A549 (cell line): Measurements from ENCODE around the gene ST6GALNAC2. TPM values are rescaled to one million over a fixed set of nuclear protein-coding genes. Genes with fewer than 3 reads are reported as not detected.

Experiments
- ATAC-seq, 2 experiments: fragments of 200-7000 bp in 1 of 2; fragments of >200 bp in 1 of 2; cut with Nextera tagmentation in 1 of 2; cut with Tn5 transposase in 1 of 2; 3 replicates each; pipeline versions ENCODE4 v1.8.0 to v1.9.1; 2018 to 2020; ENCODE audit warnings: mild to moderate bottlenecking in 1 of 2, moderate library complexity in 1 of 2
- CTCF ChIA-PET: fragments of 300-600 bp; sonication (Branson Sonifier 250); formaldehyde crosslinking; extraction: SDS; loops from one replicate; lab custom pipeline; 2021; ENCODE audit warnings: antibody characterized with exemption, inconsistent platforms; lab: Yijun Ruan, JAX
- POLR2A ChIA-PET: fragments of 350-600 bp; formaldehyde crosslinking; extraction: SDS; loops from one replicate; lab custom pipeline; 2021; ENCODE audit warnings: antibody characterized with exemption, inconsistent platforms; lab: Yijun Ruan, JAX
- DNase-seq, 2 experiments: peaks; one replicate each; pipeline versions ENCODE4 v3.0.0 to v3.0.0-alpha.2; 2011 to 2016; ENCODE audit warnings: low read depth in 1 of 2, low spot score in 1 of 2
- FAIRE-seq: peaks from 2 replicates; lab custom pipeline; 2011; peaks lifted over from hg19 to GRCh38; lab: Jason Lieb, UNC
- H3K27ac ChIP-seq, 2 experiments: fragments of >200 bp; sonication (Bioruptor Twin); formaldehyde crosslinking; 3 replicates each; pipeline ENCODE4 v1.5.1; 2016 to 2017
- H3K4me1 ChIP-seq: fragments of >200 bp; sonication (Bioruptor Twin); formaldehyde crosslinking; 3 replicates; pipeline ENCODE4 v1.6.1; 2016
- H3K4me2 ChIP-seq: fragments of >200 bp; sonication (Bioruptor Twin); formaldehyde crosslinking; 3 replicates; pipeline ENCODE4 v1.6.1; 2016
- H3K4me3 ChIP-seq: fragments of >200 bp; sonication (Bioruptor Twin); formaldehyde crosslinking; 3 replicates; pipeline ENCODE4 v1.5.1; 2016
- H3K9me3 ChIP-seq: fragments of >200 bp; sonication (Bioruptor Twin); formaldehyde crosslinking; 3 replicates; pipeline ENCODE4 v1.6.1; 2016
- BHLHE40 ChIP-seq: IDR thresholded peaks from 2 replicates; pipeline ENCODE4 v1.6.1; 2012; ENCODE audit warnings: low read depth, low read length, inconsistent platforms
- CTCF ChIP-seq: fragments of >200 bp; sonication (Bioruptor Twin); formaldehyde crosslinking; IDR thresholded peaks from 3 replicates; pipeline ENCODE4 v1.5.1; 2016
- EHF ChIP-seq: fragments of 250-450 bp; sonication (Bioruptor Pico); IDR thresholded peaks from 2 replicates; pipeline ENCODE4 v1.5.0; 2020; ENCODE audit warnings: mild to moderate bottlenecking
- EHMT2 ChIP-seq: fragments of 200-600 bp; sonication (generic); IDR thresholded peaks from 2 replicates; pipeline ENCODE4 v1.6.1; 2016; ENCODE audit warnings: antibody characterized with exemption, low read depth, mild to moderate bottlenecking, moderate library complexity
- ESRRA ChIP-seq: fragments of 150-350 bp; IDR thresholded peaks from 2 replicates; pipeline ENCODE4 v1.6.1; 2014; ENCODE audit warnings: mild to moderate bottlenecking, low read length, borderline replicate concordance
- FOSL2 ChIP-seq, 2 experiments: fragments of 450-650 bp in 1 of 2; fragments of >200 bp in 1 of 2; sonication (Bioruptor Twin) in 1 of 2; formaldehyde crosslinking; IDR thresholded peaks; 2 replicates each; pipeline versions ENCODE4 v1.5.0 to v1.6.1; 2016 to 2020; ENCODE audit warnings: mild to moderate bottlenecking in 1 of 2, moderate library complexity in 1 of 2
- GATA3 ChIP-seq: IDR thresholded peaks from 2 replicates; pipeline ENCODE4 v1.6.1; 2012; ENCODE audit warnings: borderline replicate concordance
- HDAC2 ChIP-seq: fragments of 200-600 bp; sonication (generic); IDR thresholded peaks from 2 replicates; pipeline ENCODE4 v1.6.1; 2016
- HES2 ChIP-seq: fragments of >200 bp; sonication (Bioruptor Twin); formaldehyde crosslinking; IDR thresholded peaks from 2 replicates; pipeline ENCODE4 v1.6.1; 2016
- HOXA7 ChIP-seq: fragments of 250-450 bp; sonication (Bioruptor Pico); IDR thresholded peaks from 2 replicates; pipeline ENCODE4 v1.5.0; 2020; ENCODE audit warnings: mild to moderate bottlenecking, moderate library complexity
- HOXB13 ChIP-seq: fragments of 250-450 bp; sonication (Bioruptor Pico); IDR thresholded peaks from 2 replicates; pipeline ENCODE4 v1.5.0; 2020; ENCODE audit warnings: low read depth, mild to moderate bottlenecking, moderate library complexity
- KDM5A ChIP-seq: fragments of 200-600 bp; sonication (generic); IDR thresholded peaks from 2 replicates; pipeline ENCODE4 v1.6.1; 2016; ENCODE audit warnings: antibody characterized with exemption, mild to moderate bottlenecking
- MAZ ChIP-seq: fragments of 150-350 bp; IDR thresholded peaks from 2 replicates; pipeline ENCODE4 v1.6.1; 2014; ENCODE audit warnings: antibody characterized with exemption, low read depth, low read length, borderline replicate concordance
- NPAS2 ChIP-seq: fragments of 250-450 bp; sonication (Bioruptor Pico); IDR thresholded peaks from 2 replicates; pipeline ENCODE4 v1.8.0; 2022; ENCODE audit warnings: mild to moderate bottlenecking, moderate library complexity, borderline replicate concordance
- POLR2A ChIP-seq: IDR thresholded peaks from 2 replicates; pipeline ENCODE4 v1.6.1; 2012; ENCODE audit warnings: mild to moderate bottlenecking, low read length
- RARB ChIP-seq: fragments of 250-450 bp; sonication (Bioruptor Pico); IDR thresholded peaks from 2 replicates; pipeline ENCODE4 v1.8.0; 2021; ENCODE audit warnings: mild to moderate bottlenecking, moderate library complexity
- RFX5 ChIP-seq: fragments of 450-650 bp; IDR thresholded peaks from 2 replicates; pipeline ENCODE4 v1.7.1; 2014; ENCODE audit warnings: antibody characterized with exemption, mild to moderate bottlenecking, moderate library complexity
- RNF2 ChIP-seq: fragments of 200-600 bp; sonication (generic); IDR thresholded peaks from 2 replicates; pipeline ENCODE4 v1.6.1; 2016; ENCODE audit warnings: low read depth, mild to moderate bottlenecking, antibody characterized with exemption, moderate library complexity, borderline replicate concordance
- TP53 ChIP-seq: fragments of 250-450 bp; sonication (Bioruptor Pico); IDR thresholded peaks from 2 replicates; pipeline ENCODE4 v1.5.0; 2021; ENCODE audit warnings: mild to moderate bottlenecking, moderate library complexity
- ZC3H11A ChIP-seq: fragments of 450-650 bp; IDR thresholded peaks from 2 replicates; pipeline ENCODE4 v1.6.1; 2014; ENCODE audit warnings: antibody characterized with exemption, mild to moderate bottlenecking
- ZSCAN20 ChIP-seq: fragments of 250-450 bp; sonication (Bioruptor Pico); IDR thresholded peaks from 2 replicates; pipeline ENCODE4 v1.8.0; 2022; ENCODE audit warnings: mild to moderate bottlenecking, moderate library complexity
- WGBS: methylation state at CpG from one replicate; pipeline ENCODE4 v1.1.6; 2017; ENCODE audit errors: missing lambda C conversion rate; 5-methylcytosine and 5-hydroxymethylcytosine counted together
- polyA plus RNA-seq, 4 experiments: library from polyadenylated mRNA; depleted of rRNA in 3 of 4; stranded (reverse); fragments of >200 nt; fragmentation: RNase III in 1 of 4; extraction: RNeasy Plus Mini Kit Qiagen cat#74134 plus additional on column Dnase treatment in 1 of 4; gene quantifications; 2 replicates in 3 of 4; 3 replicates in 1 of 4; pipeline ENCODE4 v1.2.3, GENCODE V29; 2011 to 2017

ST6GALNAC2 gene
- polyA plus RNA-seq, 2 of the 4 experiments (the other 2 are of a cell fraction): 0.41 to 0.74 TPM

DNA sequence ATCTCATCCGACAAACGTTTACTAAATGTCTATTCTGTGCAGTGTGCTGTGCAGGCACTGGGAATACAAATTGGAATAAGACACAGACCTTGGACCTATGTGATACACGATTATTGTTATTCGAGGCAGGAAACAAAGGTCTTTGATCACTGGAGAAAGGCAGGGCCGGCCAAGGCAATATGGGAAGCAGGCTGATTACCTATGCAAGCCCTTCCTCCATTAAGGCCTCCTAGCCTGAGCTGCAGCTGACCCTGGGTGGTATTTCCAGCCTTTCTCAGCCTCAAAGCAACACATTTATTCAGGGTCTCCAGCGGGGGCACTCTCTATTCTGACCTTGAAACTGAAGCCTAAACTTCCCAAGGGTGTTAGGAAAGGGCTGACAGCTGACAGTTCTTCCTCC is 44.5 kb upstream of the ST6GALNAC2 start:
- DNase-seq (no peak), ATAC-seq (no peak), FAIRE-seq (no peak)
- 66% methylated on average over 6 of the region's 6 CpGs for WGBS
- Histone ChIP-seq H3K4me3 (no peak overlapping the region), H3K9me3 (no peaks in the 10 kb centered on the region), H3K4me2 (no peak overlapping the region), H3K27ac (no peak overlapping the region), H3K4me1 (no peaks in the 10 kb centered on the region)
- ChIA-PET CTCF (interaction anchor here (0.6 to 1.5 kb wide), 5 partner anchors 51 to 172 kb away, joined by 3 to 8 read pairs (median 3); no protein-coding TSS in a partner anchor), POLR2A (no interaction called here)
- no peak for TF ChIP-seq TP53 (CRISPR knock-in tag)
- no peak for TF ChIP-seq RFX5
- no peak for TF ChIP-seq BHLHE40
- TF ChIP-seq POLR2A: no peak
- no peak for TF ChIP-seq EHMT2
- no peak for TF ChIP-seq NPAS2 (CRISPR knock-in tag)
- TF ChIP-seq RNF2: no peak
- no peak for TF ChIP-seq ZSCAN20 (CRISPR knock-in tag)
- TF ChIP-seq HDAC2: no peak
- no peak for TF ChIP-seq KDM5A

GRCh38 chr17:76627510-76627909 is 41.9 kb upstream of the ST6GALNAC2 start:
- POLR2A ChIA-PET: no interaction called here
- WGBS: 81% methylated on average over 13 of the region's 13 CpGs
- Histone ChIP-seq H3K4me3 (no peak overlapping the region), H3K9me3 (no peaks in the 10 kb centered on the region), H3K27ac (no peak overlapping the region), H3K4me2 (no peak overlapping the region), H3K4me1 (peaks cover 11% of the 10 kb centered on the region)
- CTCF ChIA-PET: interaction anchor here (0.6 to 10.7 kb wide), 4 partner anchors 10 to 107 kb away, joined by 3 to 173 read pairs (median 86); no protein-coding TSS in a partner anchor
- TF ChIP-seq ZC3H11A (no peak), RARB (no peak), ESRRA (no peak), HOXB13 (CRISPR knock-in tag) (no peak), HES2 (no peak), NPAS2 (CRISPR knock-in tag) (no peak), EHF (CRISPR knock-in tag) (no peak), HOXA7 (CRISPR knock-in tag) (no peak)
- FAIRE-seq (no peak), DNase-seq (no peak), ATAC-seq (no peak)

DNA sequence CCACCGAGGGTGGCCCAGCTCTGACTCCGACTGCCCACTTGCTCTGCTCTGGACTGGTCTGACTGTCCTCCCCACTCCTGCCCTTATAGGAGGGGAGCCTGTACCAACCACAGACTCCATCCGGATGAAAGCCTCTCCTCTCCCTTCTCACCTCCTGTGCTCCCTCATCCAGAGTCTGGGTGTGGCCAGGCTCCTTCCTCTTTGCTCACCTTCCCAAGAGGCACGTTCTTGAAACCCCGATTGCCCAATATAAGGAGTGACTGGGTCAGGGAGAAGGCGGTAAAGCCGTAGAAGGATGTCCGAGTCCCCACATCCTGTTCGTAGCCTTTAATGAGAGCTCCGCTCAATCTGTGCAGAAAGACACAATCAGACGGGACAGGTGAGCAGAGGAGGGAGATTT is 40.8 kb upstream of the ST6GALNAC2 start:
- no peak overlapping the region for H3K27ac ChIP-seq
- TF ChIP-seq CTCF (no peak), FOSL2 (IDR thresholded peaks at IDR 0.05) (no peak), FOSL2 (CRISPR knock-in tag; IDR thresholded peaks at IDR 0.05) (no peak), MAZ (no peak), GATA3 (no peak)
- TF ChIP-seq, all 56 proteins: peak for 0
- WGBS: 56% methylated on average over 11 of the region's 11 CpGs
- ChIA-PET POLR2A (interaction anchor here (0.9 kb wide), 1 partner anchor 10 kb away, joined by 9 read pairs; no protein-coding TSS in a partner anchor), CTCF (interaction anchor here (0.6 to 10.7 kb wide), 12 partner anchors 12 to 228 kb away, joined by 3 to 173 read pairs (median 6); partner anchors contain the start of gene ST6GALNAC2)
- DNase-seq (no peak), ATAC-seq (0 out of 6 replicates have a peak, but pooled peaks of 1 of the 2 experiments have one; percentile 6), FAIRE-seq (no peak)
- no peak overlapping the region for H3K4me3 ChIP-seq
- H3K9me3 ChIP-seq: no peaks in the 10 kb centered on the region
- no peak overlapping the region for H3K4me2 ChIP-seq
- H3K4me1 ChIP-seq: peaks cover 11% of the 10 kb centered on the region
